GM18868 (cell line): ENCODE measurements around the gene TFEB.
A peak's percentile ranks its signal among the peaks of the same experiment; 100 is the strongest.

Experiments
- ATAC-seq: cut with Tn5 transposase; IDR thresholded peaks from one replicate; pipeline ENCODE4 v1.9.1; 2021; ENCODE audit warnings: mild to moderate bottlenecking, moderate library complexity; ENCODE audit not compliant: unreplicated experiment

Gene TFEB

DNA sequence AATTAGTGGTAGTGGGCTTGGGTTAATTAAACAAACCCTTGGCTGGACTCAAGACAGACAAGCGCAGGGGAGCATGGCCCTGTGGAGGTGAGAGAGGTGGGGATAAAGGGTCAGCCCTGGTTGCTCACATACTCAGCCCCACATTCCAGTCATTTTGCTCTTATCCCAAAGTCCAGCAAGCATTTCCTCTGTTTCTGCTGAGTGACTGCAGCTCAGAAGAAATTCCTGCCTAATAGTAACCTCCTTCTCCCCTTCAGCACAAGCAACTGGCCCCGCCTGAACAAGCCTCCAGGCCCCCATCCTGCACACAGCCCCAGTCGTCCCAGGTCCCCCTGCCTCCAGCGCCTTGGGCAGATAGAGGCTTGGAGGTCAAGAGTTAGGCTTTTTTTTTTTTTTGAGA is 3.6 kb upstream of the TFEB start:
- ATAC-seq, result no peak

DNA sequence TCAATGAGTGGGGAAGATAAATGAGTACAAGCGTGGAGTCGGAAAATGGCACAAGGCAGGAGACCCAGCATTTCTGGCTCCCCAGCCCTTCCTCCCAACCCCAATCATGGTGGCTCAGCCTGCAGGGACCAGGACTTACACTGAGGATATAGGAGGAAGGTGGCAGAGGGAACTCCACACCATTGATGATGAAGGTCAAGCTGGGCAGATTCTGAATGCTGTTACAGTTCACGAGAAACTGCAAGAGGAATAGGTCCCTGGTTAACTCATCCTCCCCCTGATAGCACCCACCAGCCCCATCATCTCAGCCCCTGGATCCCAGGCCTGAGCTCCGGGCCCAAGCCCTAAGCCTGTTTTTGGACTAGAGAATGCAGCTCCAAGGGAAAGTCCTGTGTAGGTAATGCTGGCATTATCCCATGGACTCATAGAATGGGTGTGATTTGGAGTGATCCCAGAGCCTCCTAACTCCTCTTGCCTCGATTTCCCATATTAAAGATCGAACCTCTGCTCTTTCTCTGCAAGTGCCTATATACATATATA is 2.3 kb upstream of the TFEB start:
- ATAC-seq, result no peak

DNA sequence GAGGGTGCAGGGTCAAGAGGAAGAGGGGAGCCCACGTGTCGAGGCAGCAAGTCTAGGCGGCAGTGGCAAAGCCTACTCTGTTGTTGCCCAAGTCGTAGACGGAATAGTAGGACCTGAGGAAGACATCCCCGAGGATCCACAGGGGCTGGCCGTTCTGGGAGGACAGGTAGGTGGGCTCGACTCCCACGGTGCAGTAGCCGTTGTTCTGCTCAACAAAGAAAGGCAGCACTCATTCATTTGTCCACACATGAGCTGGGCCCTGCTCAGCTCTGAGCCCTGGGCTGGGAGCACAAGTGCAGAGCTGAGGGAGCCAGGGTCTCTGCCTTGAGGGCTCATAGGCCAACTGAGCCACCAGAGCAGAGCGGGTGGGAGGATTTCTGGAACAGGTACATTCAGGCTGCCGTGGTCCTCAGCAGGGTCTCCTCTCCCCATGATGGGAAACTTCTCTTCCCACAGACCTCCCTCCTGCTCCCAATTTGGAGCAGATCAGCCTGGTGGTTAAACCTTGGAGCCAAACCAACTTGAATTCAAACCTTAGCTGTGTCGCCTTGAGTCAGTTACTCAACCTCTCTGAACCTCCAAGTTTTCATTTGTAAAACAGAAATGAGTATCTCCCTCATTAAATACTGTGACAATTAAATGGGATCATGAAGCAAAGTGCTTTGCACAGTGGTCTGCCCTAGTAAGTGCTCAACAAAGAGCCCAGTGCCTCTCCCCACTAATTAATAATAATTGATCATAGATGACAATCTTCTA is 1.6 kb upstream of the TFEB start:
- no peak for ATAC-seq

DNA sequence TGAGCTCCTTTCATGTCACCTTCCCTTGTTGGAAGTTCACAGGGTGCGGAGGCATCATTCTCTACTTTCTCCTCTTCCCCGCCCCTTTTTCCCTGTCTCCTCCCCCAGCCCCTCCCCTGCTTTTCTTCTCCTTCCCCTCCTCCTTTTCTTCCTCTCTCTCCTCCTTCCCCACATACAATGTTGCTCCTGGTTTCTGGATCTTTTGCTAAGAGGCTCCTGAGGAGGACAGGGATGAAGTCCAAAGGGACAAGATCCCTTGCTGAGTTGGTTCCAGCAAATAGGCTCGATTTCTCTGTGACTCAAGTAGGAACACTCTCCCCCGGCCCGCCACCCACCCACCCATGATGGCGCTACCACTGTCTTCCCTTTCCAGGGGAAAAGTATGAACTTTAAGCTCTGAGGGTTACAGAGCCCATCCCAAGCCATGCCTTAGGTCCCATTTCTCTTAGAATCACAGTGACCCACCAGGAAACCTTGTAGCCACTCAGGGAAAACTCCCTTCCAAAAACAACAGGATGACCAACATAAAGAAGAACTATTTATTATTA is 852 bp upstream of the TFEB start:
- ATAC-seq, result no peak

DNA sequence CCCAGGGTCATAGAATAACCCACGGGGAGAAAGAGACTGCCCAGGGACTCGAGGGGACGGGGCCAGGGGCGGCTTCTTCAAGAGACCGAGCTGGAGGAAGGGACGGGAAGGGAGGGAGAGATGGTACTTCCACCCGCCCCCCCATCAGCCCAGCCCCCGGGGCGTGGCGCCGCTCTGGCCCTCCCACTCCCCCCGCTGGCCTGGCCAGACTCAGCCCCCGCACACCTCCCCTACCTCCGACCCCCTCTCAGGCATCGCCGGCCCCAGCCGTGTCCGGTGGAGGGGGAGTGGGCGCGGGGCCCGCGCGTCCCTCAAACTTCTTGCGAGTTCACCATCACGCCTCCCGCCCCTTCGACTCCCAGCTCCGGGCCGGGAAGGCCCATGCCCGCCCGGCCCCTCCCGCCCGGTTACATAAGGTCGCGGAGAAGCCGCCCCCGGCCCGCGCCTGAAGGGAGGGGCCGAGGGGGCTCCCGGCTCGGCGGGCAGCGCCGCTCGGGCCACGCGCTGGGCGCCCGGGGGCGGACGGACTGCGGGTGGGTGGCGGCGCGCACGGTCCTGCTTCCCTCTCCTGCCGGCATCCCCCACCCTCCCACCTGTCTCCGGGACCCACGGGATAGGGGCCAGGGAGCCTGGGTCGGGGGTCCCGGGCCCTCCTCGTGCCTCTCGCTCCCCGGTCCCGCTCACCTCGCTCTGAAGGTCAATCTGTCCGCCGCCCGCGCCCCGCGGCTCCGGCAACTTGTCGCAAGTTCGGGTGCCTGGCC is 562 bp downstream of the TFEB start:
- ATAC-seq, result peak; percentile 17

DNA sequence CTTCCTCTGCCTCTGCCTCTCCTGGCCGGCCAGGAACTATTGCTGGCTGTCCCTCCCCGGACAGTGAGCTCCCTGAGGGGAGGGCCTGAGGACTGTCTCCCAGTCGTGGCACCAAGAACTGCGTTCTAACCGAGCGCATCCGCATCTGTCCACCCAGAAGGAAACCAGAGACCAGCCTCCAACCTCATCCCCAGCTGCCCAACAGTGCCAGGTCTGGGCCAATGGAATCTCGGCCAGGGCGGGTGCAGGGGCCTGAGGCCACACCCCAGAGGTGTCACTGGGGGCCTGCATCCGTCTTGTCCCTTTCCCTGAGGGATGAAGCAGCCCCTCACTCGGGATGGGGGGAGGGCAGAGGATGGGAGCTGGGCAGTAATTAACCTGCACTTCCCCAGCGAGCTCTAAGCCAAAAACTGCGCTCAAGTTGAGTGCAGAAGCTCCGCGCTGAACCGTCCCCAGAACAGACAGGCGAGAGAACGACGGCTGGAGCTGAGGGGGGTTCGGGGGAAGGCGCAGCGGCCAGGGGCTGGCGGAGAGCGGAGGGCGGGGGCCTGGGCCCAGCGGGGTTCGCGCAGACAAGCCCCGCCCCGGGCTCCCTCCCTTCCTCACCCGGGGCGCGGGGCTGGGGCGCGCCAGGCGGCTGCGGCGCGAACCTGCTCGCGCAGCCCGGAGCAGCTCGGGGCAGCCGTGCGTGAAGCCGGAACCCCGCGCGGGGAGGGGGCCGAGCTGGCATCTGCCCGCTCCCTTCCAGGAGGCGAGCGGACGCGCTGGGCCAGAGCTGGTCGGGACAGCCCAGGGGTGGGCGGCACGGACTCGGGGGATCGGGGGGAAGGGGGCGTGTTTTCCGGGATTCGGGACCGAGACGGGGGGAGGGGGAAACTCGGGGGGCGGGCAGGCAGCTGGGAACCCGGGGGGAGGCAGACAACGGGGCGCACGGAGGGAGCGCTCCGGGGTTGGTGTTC is 1.4 kb downstream of the TFEB start:
- peak; percentile 48 for ATAC-seq

DNA sequence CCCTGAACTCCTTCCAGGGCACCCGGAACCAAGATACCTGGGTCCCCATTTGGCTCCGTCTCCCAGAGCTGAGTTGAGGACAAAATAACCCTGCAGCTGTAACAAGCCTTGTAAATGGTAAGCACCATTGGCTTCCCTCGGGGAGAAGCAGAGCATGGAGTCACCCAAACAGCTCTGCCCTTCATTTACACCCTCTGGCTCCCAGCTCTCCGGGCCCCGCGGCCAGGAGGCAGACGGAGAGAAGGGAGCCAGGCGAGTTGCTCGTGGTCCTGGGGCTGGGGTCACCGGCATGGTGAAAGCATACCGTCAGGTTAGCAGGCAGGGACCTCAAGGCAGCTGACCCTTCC is 2.1 kb downstream of the TFEB start:
- no peak for ATAC-seq

DNA sequence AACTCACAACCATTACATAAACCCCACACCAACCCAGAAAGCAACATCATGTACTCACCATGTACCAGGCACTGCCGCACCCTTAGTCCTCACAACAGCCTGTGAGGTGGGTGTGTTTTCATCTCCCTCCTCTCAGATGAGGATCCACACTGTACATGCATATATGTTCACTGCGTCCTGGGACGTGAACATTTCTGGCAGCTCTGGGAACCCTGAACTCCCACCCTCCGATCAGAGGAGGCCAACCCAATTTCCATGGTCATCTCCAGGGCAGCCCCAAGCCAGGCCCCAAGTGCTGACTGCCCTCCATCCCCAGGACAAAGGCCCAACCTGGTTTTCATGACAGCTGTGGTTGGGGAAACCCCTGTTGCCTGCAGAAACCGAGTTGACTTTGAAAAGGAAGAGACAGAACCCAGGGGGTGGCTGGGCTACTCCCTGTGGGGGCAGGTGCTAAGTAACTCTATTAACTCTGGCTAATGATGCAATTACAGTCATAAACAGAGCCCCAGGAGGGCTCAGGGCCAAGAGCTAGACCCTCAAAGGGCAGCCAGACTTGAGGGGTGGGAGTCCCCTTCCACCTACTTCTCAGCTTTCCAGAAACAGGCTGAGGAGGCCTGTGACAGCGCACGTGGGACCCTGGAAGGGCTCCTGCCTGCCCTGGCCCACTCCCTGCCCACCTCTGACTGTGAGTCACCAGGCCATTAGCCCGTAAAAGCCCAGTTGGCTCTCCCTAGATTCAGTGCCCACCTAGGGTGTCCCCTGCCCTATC is 2.6 kb downstream of the TFEB start:
- peak; percentile 37 for ATAC-seq

DNA sequence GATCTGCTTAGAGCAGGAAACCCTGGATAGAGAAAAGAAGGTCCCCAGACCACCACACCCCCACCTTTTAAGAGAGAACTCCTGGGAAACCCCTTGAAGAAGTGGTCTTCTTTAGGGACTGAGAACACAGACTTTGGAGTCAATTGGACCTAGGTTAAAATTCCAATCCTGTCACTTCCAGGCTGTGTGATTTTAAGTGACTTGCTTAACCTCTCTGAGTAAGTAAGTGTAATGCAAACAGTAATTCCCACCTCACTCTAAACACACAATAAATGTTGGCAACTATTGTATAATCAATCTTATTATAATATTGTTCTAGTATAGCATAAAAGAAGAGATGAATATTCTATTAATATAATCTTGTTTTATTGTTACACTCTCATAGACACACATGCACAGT is 3.3 kb downstream of the TFEB start:
- no peak for ATAC-seq

DNA sequence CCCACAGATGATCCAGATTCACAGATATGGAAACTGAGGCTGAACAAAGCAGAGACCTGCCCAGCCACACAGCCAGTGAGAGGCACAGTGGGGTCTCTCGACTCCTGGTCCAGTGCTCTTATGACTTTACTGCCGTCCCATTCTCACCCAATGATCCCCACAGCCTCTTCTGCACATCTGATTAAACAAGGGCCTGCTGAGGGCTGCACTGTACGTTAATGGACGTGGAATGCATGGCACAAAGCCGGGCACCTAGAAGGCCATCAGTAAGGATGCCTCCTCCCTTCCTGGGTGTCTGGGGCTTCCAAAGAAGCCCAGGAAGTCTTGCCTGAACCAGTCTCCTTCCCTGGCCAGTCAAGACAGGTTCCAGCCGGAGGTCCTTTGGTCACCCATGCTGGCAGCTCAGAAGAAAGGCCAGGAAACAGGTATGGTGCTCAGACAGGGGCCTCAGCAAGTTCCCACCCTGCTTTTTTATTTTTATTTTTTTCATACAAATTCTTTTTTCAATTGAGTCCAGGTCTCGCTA is 3.8 kb downstream of the TFEB start:
- ATAC-seq, result no peak

DNA sequence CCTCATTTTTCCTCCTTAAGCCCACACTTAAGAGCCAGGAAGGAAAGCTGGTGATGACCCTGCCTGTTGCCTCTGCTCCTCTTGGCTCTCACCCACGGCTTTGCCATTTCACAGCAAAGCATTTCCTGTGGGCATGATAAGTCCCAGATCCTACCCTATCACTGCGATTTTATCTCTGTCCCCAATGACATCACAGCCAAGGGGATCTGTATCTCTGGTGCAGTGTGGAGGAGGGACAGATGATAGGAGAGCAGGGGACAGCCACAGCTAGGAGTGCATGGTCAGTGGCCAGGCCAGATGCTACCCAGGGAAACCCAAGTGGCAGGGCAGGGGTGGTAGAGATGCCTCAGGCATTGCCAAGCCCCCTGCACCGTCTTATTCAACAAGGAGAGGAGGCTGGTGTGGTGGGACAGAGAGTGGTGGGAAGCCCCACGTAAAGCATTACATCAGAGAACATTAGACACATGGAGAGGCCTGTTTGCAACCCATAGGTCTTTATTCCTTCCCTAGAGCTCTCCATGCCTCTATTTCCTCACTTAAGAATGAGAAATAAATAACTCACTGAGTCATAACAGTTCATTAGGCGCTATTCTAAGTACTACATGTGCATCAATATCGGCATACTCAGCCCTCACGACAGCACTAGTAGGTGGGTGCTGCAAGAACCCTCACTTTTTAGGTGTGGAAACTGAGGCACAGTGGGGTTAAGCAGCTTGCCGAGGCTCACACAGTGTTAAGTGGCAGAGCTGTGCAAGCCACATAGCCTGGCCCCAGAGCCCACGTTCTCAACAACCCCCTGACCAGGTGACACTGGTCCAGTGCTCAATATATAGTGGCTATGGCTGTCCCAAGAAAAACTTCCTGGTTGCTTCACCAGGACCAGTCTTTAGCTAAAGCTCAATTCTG is 4.6 kb downstream of the TFEB start:
- ATAC-seq, result no peak

DNA sequence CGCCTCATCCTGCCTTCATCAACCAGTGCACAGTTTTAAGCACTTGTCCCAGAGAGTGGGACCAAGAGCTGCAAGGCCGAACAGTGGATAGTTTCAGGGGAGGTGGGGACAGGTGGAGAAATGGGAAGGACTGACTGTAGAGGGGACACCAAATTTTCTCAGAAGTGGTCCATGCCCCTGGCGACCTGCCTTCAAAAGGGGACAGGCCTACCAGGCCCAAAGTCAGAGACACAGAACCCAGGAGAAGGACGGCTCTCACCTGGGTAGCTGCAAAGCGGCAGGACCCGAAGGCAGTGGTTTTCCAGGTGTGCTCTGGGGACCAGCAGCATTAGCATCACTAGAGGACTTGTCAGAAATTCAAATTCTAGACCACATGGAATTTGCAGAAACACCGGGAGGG is 5.8 kb downstream of the TFEB start:
- no peak for ATAC-seq

DNA sequence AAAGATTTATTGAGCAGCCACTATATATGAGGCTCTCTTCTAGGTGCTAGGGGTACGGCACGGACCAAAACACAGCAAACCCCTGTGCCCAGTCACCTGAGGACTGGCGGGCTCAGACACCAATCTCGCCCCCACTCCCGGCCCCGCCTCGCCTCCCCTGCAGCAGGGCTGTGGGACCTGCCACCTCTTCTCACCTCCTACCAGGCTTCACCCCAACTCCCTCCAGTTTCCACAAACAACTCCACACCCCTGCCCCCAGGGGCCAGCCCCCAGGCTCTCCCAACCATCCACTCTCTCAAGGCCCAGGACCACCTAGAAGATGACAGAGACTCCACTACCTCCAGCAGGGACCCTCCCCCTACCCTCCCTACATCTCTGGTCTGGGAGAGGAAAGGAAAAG is 6.5 kb downstream of the TFEB start:
- ATAC-seq, result no peak

DNA sequence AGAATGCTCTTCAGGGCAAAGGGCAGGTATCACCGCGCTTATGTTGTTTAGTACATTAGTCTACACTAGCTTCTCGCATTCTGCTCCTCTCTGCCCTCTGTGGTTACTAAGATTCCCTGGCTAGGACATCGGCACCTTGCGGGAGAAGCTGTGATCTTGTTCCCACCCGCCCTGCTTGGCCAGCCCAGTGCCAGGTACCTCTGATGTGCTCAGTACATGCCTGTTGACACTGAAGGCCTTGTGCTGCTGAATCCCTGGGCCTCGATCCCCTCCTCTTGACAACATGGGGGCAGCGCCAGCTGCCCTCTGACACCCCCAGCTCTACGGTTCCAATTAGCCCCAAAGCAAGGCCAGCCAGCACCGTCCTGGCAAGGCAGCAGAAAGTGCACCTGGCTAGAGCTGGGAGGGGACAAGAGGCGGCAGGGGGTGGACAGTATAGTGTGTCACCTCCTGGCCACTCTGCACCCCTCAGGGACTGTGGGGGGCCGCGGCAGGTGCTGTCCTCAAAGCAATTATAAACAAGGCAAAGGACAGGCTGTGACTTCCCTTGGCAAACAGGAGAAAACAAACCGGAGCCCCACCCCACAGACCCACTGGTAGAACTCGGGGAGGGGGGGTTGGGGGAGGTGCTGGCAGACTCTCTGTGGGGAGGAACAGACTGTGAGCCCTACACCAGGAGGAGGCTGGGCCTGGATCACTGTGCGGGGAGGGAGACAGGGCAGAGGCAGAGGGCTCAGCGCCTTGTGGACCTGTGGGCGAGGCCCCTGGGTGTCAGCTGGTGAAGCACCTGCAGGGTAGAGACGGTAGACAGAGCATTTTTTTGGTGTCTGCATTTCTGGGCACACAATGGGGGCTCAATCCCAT is 7.1 kb downstream of the TFEB start:
- ATAC-seq, result no peak

DNA sequence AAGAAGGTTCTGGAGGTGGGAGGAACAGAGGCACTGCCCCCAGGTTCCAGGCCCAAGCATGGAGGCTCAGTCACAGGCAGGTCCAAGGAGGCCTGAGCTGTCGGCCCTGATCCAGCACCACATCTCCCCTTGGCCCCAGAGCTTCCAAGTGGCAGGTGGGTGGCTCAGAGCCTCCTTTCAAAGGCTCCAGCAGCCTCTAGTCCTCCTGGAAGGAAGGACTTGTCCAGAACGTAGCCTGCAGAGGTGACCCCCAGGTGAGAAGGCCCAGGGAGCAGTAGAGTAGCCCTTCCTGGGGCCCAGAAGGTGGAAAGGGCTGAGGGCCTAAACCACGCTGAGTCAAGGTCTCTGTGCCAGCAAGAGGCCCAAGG is 7.7 kb downstream of the TFEB start:
- ATAC-seq, result no peak

DNA sequence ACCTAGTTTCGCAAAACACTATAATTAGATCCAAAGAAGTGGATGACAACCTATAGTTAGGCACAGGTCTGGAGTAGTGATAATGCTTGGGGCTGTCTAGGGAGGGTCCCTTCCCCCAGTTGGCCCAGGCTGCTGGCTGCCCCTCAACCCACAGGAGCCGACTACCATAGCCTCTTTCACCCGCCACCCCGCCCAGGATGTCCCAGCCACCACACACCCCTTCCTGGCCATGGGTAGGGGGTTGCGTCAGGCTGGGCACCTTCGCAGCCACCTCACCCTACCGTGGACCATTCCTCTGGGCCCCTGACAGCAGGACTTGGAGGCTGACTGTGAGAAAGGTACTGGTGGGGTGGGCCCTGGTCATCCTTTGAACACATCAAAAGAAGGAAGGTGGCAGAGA is 8.5 kb downstream of the TFEB start:
- no peak for ATAC-seq

DNA sequence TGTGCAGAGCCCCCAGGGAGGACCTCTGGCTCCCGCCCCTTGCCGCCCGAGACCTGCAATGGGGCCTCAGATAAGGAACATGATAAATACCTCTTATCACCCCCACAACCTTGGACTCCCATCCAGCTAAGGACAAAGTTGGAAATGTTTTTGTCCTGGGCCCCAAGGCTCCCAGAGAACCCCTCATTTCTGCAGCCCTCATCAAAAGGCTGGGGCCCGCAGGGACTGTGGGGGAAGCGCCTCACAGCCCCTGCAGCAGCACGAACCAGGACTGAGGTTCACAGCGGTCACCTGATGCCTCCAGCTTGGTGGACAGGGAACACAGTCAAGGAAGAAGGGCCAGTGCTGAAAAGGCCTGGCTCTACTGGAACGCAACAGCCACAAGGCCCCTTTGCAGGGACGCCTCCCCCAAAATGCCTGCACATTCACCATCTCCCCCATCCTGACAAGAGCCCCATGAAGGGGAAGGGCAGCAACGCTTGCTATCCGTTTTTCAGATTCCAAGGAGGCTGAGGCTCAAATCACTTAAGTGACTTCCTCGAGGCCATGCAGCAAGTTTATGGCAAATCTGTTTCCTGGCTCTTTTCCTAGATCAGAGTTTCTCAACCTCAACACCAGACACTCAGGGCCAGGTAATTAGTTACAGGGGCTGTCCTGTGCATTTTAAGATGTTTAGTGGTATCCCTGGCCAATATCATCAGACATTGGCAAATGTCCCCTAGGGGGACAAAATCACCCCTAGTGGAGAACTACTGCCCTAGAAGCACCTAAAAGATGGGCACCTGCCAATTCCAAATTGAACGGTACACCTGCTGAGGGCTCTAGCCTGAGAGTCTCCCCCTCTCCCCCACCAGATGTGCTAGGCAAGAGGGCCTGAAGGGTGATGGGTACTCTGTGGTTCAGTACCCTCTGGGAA is 10.6 kb downstream of the TFEB start:
- no peak for ATAC-seq
